H9 (cell line): ENCODE measurements around the gene MARCKS. TPM values are rescaled to one million over a fixed set of nuclear protein-coding genes. Genes with fewer than 3 reads are reported as not detected.

ENCODE experiments used
- DNase-seq: peaks from one replicate; pipeline ENCODE4 v3.0.0-alpha.2; 2017
- H2AFZ ChIP-seq: one replicate; pipeline ENCODE4 v1.6.1; 2013; ENCODE audit warnings: mild to moderate bottlenecking, low read length, control low read depth, moderate library complexity
- H2AK5ac ChIP-seq: 2 replicates; pipeline ENCODE4 v1.6.1; 2013; ENCODE audit warnings: low read length, control low read depth, mixed read lengths; ENCODE audit not compliant: insufficient read length
- H2BK120ac ChIP-seq: one replicate; pipeline ENCODE4 v1.6.1; 2013; ENCODE audit warnings: low read depth, mild to moderate bottlenecking, low read length, control low read depth, inconsistent platforms; ENCODE audit not compliant: poor library complexity, severe bottlenecking
- H2BK12ac ChIP-seq: 2 replicates; pipeline ENCODE4 v1.6.1; 2013; ENCODE audit warnings: low read length, control low read depth, mixed read lengths, low read depth; ENCODE audit not compliant: insufficient read length
- H2BK15ac ChIP-seq: 2 replicates; pipeline ENCODE4 v1.6.1; 2013; ENCODE audit warnings: low read depth, low read length, control low read depth
- H2BK20ac ChIP-seq: one replicate; pipeline ENCODE4 v1.6.1; 2013; ENCODE audit warnings: low read depth, mild to moderate bottlenecking, low read length, control low read depth, inconsistent platforms; ENCODE audit not compliant: poor library complexity, severe bottlenecking
- H2BK5ac ChIP-seq: 2 replicates; pipeline ENCODE4 v1.6.1; 2013; ENCODE audit warnings: low read length, control low read depth, mixed read lengths; ENCODE audit not compliant: insufficient read length
- H3K14ac ChIP-seq: 2 replicates; pipeline ENCODE4 v1.6.1; 2013; ENCODE audit warnings: low read length, control low read depth; ENCODE audit not compliant: insufficient read depth
- H3K18ac ChIP-seq: 2 replicates; pipeline ENCODE4 v1.6.1; 2013; ENCODE audit warnings: low read depth, mild to moderate bottlenecking, mixed read lengths, low read length, control low read depth; ENCODE audit not compliant: insufficient read length
- H3K23ac ChIP-seq: 2 replicates; pipeline ENCODE4 v1.6.1; 2013; ENCODE audit warnings: low read length, control low read depth, mixed read lengths, low read depth; ENCODE audit not compliant: insufficient read length
- H3K23me2 ChIP-seq: 2 replicates; pipeline ENCODE4 v1.6.1; 2013; ENCODE audit warnings: low read depth, mild to moderate bottlenecking, mixed read lengths, low read length, control low read depth; ENCODE audit not compliant: insufficient read length, poor library complexity, severe bottlenecking
- H3K27ac ChIP-seq: 2 replicates; pipeline ENCODE4 v1.5.1; 2013; ENCODE audit warnings: low read length, control low read depth, mixed read lengths, low read depth; ENCODE audit not compliant: insufficient read length
- H3K27me3 ChIP-seq: 2 replicates; pipeline ENCODE4 v1.6.1; 2013; ENCODE audit warnings: low read length, control low read depth, inconsistent platforms; ENCODE audit not compliant: insufficient read depth
- H3K4ac ChIP-seq: 2 replicates; pipeline ENCODE4 v1.6.1; 2013; ENCODE audit warnings: low read depth, mild to moderate bottlenecking, control low read depth, inconsistent platforms, low read length, moderate library complexity
- H3K4me1 ChIP-seq: 2 replicates; pipeline ENCODE4 v1.6.1; 2013; ENCODE audit warnings: low read length, control low read depth, inconsistent platforms; ENCODE audit not compliant: insufficient read depth
- H3K4me2 ChIP-seq: 2 replicates; pipeline ENCODE4 v1.6.1; 2013; ENCODE audit warnings: low read length, control low read depth, mixed read lengths; ENCODE audit not compliant: insufficient read length, insufficient read depth
- H3K56ac ChIP-seq: 2 replicates; pipeline ENCODE4 v1.6.1; 2013; ENCODE audit warnings: low read depth, mild to moderate bottlenecking, mixed read lengths, low read length, control low read depth; ENCODE audit not compliant: insufficient read length
- H3K79me1 ChIP-seq: 2 replicates; pipeline ENCODE4 v1.6.1; 2013; ENCODE audit warnings: low read depth, mild to moderate bottlenecking, moderate library complexity, low read length, control low read depth, inconsistent platforms; ENCODE audit not compliant: insufficient read depth, poor library complexity, severe bottlenecking
- H3K79me2 ChIP-seq: 2 replicates; pipeline ENCODE4 v1.6.1; 2013; ENCODE audit warnings: low read length, control low read depth, inconsistent platforms; ENCODE audit not compliant: insufficient read depth
- H3K9ac ChIP-seq: 2 replicates; pipeline ENCODE4 v1.6.1; 2013; ENCODE audit warnings: low read length, control low read depth, mixed read lengths; ENCODE audit not compliant: insufficient read length; ENCODE audit errors: extremely low read depth
- H3K9me3 ChIP-seq: one replicate; pipeline ENCODE4 v1.6.1; 2013; ENCODE audit warnings: low read depth, low read length, inconsistent platforms; ENCODE audit not compliant: control insufficient read depth
- H3T11ph ChIP-seq: one replicate; pipeline ENCODE4 v1.6.1; 2013; ENCODE audit warnings: mild to moderate bottlenecking, low read length, control low read depth, inconsistent platforms
- H4K20me1 ChIP-seq: one replicate; pipeline ENCODE4 v1.6.1; 2013; ENCODE audit not compliant: control insufficient read depth, insufficient read length, insufficient read depth
- H4K5ac ChIP-seq: 2 replicates; pipeline ENCODE4 v1.6.1; 2013; ENCODE audit warnings: low read depth, mild to moderate bottlenecking, mixed read lengths, low read length, control low read depth; ENCODE audit not compliant: insufficient read length
- H4K8ac ChIP-seq: replicated peaks from 2 replicates; pipeline ENCODE4 v1.6.1; 2013; ENCODE audit warnings: low read length, control low read depth, mixed read lengths, low read depth; ENCODE audit not compliant: insufficient read length
- H4K91ac ChIP-seq: 2 replicates; pipeline ENCODE4 v1.6.1; 2013; ENCODE audit warnings: low read depth, mild to moderate bottlenecking, moderate library complexity, mixed read lengths, low read length, control low read depth; ENCODE audit not compliant: insufficient read length
- H3K27ac Mint-ChIP-seq, 3 experiments: 2 replicates in 2 of 3; 3 replicates in 1 of 3; pipeline ENCODE4 v1.8.0; 2020 to 2021; ENCODE audit warnings: mixed read lengths in 3 of 3, mild to moderate bottlenecking in 1 of 3, moderate library complexity in 1 of 3
- H3K27me3 Mint-ChIP-seq: 2 replicates; pipeline ENCODE4 v1.8.0; 2021; ENCODE audit warnings: low read depth, mild to moderate bottlenecking, moderate library complexity, mixed read lengths
- H3K36me3 Mint-ChIP-seq, 3 experiments: 2 replicates in 2 of 3; 3 replicates in 1 of 3; pipeline ENCODE4 v1.8.0; 2020 to 2021; ENCODE audit warnings: low read depth in 3 of 3, mixed read lengths in 3 of 3; ENCODE audit not compliant: insufficient read depth in 1 of 3
- H3K4me1 Mint-ChIP-seq, 2 experiments: 2 replicates each; pipeline ENCODE4 v1.8.0; 2020; ENCODE audit warnings: mixed read lengths in 2 of 2
- H3K4me3 Mint-ChIP-seq, 2 experiments: 2 replicates in 1 of 2; 3 replicates in 1 of 2; pipeline ENCODE4 v1.8.0; 2020 to 2021; ENCODE audit warnings: mild to moderate bottlenecking in 2 of 2, mixed read lengths in 2 of 2, moderate library complexity in 1 of 2
- H3K9me3 Mint-ChIP-seq, 2 experiments: 2 replicates in 1 of 2; 3 replicates in 1 of 2; pipeline ENCODE4 v1.8.0; 2020; ENCODE audit warnings: mild to moderate bottlenecking in 2 of 2, mixed read lengths in 2 of 2, moderate library complexity in 1 of 2
- total RNA-seq: library from RNA; stranded (reverse); gene quantifications from 2 replicates; pipeline ENCODE4 v1.2.1, GENCODE V29; 2021
- TF ChIP-seq, protein P1 (sequence below): fragments of 200-600 bp; sonication (generic); conservative IDR thresholded peaks from 3 replicates; pipeline ENCODE4 v1.8.0; 2021; ENCODE audit warnings: antibody characterized with exemption, mild to moderate bottlenecking

The MARCKS gene
- total RNA-seq, 1 experiment from 2014 or later, result 164 TPM

DNA sequence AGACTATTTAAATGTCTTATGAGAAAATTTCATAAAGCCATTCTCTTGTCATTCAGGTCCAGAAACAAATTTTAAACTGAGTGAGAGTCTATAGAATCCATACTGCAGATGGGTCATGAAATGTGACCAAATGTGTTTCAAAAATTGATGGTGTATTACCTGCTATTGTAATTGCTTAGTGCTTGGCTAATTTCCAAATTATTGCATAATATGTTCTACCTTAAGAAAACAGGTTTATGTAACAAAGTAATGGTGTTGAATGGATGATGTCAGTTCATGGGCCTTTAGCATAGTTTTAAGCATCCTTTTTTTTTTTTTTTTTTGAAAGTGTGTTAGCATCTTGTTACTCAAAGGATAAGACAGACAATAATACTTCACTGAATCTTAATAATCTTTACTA lies 5.0 kb downstream of the MARCKS start:
- no peak overlapping the region for H3K4ac ChIP-seq
- H3K27me3 ChIP-seq, result no peaks in the 10 kb centered on the region
- H3T11ph ChIP-seq, result no peak overlapping the region
- H2BK12ac ChIP-seq, result no peak overlapping the region
- H3K56ac ChIP-seq, result no peak overlapping the region
- H3K27me3 Mint-ChIP-seq, result no peaks in the 10 kb centered on the region; the same call in 1 of the 2 replicates
- peaks cover 5% of the 10 kb centered on the region for H3K23me2 ChIP-seq
- H3K79me2 ChIP-seq, result peaks cover 5% of the 10 kb centered on the region; the same call in 1 of the 2 replicates
- H3K14ac ChIP-seq, result no peak overlapping the region
- peaks cover 5 to 12% of the 10 kb centered on the region in 2 experiments; a peak in 3 of 4 replicates for H3K4me1 Mint-ChIP-seq
- H4K91ac ChIP-seq, result no peak overlapping the region
- no peak overlapping the region for H2BK120ac ChIP-seq
- no peaks in the 10 kb centered on the region for H3K9me3 ChIP-seq
- no peak for DNase-seq
- H3K27ac ChIP-seq, result no peak overlapping the region
- H3K4me1 ChIP-seq, result no peaks in the 10 kb centered on the region
- peaks cover 0 to 4% of the 10 kb centered on the region in 2 experiments; a peak in 2 of 5 replicates for H3K9me3 Mint-ChIP-seq
- H3K18ac ChIP-seq, result no peak overlapping the region
- H2AK5ac ChIP-seq, result no peak overlapping the region
- H3K4me3 Mint-ChIP-seq, result no peak overlapping the region
- H3K9ac ChIP-seq, result no peak overlapping the region
- H3K79me1 ChIP-seq, result no peaks in the 10 kb centered on the region
- no peak overlapping the region for H2BK15ac ChIP-seq
- H3K27ac Mint-ChIP-seq, result no peak overlapping the region
- no peak overlapping the region for H3K23ac ChIP-seq
- no peak overlapping the region for H3K4me2 ChIP-seq
- TF ChIP-seq, protein P1, sequence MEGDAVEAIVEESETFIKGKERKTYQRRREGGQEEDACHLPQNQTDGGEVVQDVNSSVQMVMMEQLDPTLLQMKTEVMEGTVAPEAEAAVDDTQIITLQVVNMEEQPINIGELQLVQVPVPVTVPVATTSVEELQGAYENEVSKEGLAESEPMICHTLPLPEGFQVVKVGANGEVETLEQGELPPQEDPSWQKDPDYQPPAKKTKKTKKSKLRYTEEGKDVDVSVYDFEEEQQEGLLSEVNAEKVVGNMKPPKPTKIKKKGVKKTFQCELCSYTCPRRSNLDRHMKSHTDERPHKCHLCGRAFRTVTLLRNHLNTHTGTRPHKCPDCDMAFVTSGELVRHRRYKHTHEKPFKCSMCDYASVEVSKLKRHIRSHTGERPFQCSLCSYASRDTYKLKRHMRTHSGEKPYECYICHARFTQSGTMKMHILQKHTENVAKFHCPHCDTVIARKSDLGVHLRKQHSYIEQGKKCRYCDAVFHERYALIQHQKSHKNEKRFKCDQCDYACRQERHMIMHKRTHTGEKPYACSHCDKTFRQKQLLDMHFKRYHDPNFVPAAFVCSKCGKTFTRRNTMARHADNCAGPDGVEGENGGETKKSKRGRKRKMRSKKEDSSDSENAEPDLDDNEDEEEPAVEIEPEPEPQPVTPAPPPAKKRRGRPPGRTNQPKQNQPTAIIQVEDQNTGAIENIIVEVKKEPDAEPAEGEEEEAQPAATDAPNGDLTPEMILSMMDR, result no peak
- H3K36me3 Mint-ChIP-seq, result peaks cover 15 to 31% (median 27%) of the 10 kb centered on the region in 3 experiments
- no peak overlapping the region for H4K8ac ChIP-seq
- H2AFZ ChIP-seq, result no peak overlapping the region
- H4K20me1 ChIP-seq, result no peaks in the 10 kb centered on the region
- H2BK20ac ChIP-seq, result no peak overlapping the region
- no peak overlapping the region for H4K5ac ChIP-seq
- no peak overlapping the region for H2BK5ac ChIP-seq
